ENCODE data around the gene STK39.
"Not testable (repeated sequence)": the region's sequence is repeated elsewhere in the genome, so short reads cannot be mapped to it uniquely, and the experiment has no call there.

Gene STK39

GRCh38 chr2:168050377-168050776 is 197.0 kb downstream of the STK39 start:
- no peak for DNase-seq (ENCODE audit: low read depth, low spot score)

GRCh38 chr2:168049609-168050008 is 197.8 kb downstream of the STK39 start:
- DNase-seq (ENCODE audit: low read depth, low spot score): no peak

GRCh38 chr2:168047091-168047690 is 200.2 kb downstream of the STK39 start:
- DNase-seq (ENCODE audit: low read depth, low spot score): no peak

- no peak for DNase-seq (ENCODE audit: low read depth, low spot score)
Observed at GRCh38 chr2:168044579-168044978, 202.8 kb downstream of the STK39 start.

GRCh38 chr2:168044176-168044575 is 203.2 kb downstream of the STK39 start:
- no peak for DNase-seq (ENCODE audit: low read depth, low spot score)

GRCh38 chr2:168042127-168042824 is 205.1 kb downstream of the STK39 start:
- DNase-seq (ENCODE audit: low read depth, low spot score): not testable (repeated sequence)

- DNase-seq (ENCODE audit: low read depth, low spot score): no peak
Observed at GRCh38 chr2:168039881-168040280, 207.5 kb downstream of the STK39 start.

- DNase-seq (ENCODE audit: low read depth, low spot score): no peak
Observed at GRCh38 chr2:168037778-168038177, 209.6 kb downstream of the STK39 start.

- DNase-seq (ENCODE audit: low read depth, low spot score): no peak
Observed at GRCh38 chr2:168035458-168035857, 211.9 kb downstream of the STK39 start.

GRCh38 chr2:168034616-168035015 is 212.8 kb downstream of the STK39 start:
- no peak for DNase-seq (ENCODE audit: low read depth, low spot score)

GRCh38 chr2:168033966-168034365 is 213.4 kb downstream of the STK39 start:
- DNase-seq (ENCODE audit: low read depth, low spot score): no peak

- no peak for DNase-seq (ENCODE audit: low read depth, low spot score)
Observed at GRCh38 chr2:168032091-168032490, 215.3 kb downstream of the STK39 start.

GRCh38 chr2:168030862-168031624 is 216.4 kb downstream of the STK39 start:
- no peak for DNase-seq (ENCODE audit: low read depth, low spot score)

GRCh38 chr2:168029071-168029470 is 218.3 kb downstream of the STK39 start:
- DNase-seq (ENCODE audit: low read depth, low spot score): no peak

GRCh38 chr2:168028362-168028761 is 219.0 kb downstream of the STK39 start:
- no peak for DNase-seq (ENCODE audit: low read depth, low spot score)

- DNase-seq (ENCODE audit: low read depth, low spot score): no peak
Observed at GRCh38 chr2:168025487-168026202, 221.8 kb downstream of the STK39 start.

GRCh38 chr2:168024459-168024858 is 222.9 kb downstream of the STK39 start:
- DNase-seq (ENCODE audit: low read depth, low spot score): no peak

- DNase-seq (ENCODE audit: low read depth, low spot score): no peak
Observed at GRCh38 chr2:168021800-168022587, 225.4 kb downstream of the STK39 start.

- DNase-seq (ENCODE audit: low read depth, low spot score): no peak
Observed at GRCh38 chr2:168015274-168015953, 232.0 kb downstream of the STK39 start.

- no peak for DNase-seq (ENCODE audit: low read depth, low spot score)
Observed at GRCh38 chr2:168009900-168010299, 237.5 kb downstream of the STK39 start.
